Right lobe of liver (tissue), 4 donors: Measurements from ENCODE around the gene KDM3A.

Experiments used
- POLR2A ChIP-seq: fragments of 450-650 bp; IDR thresholded peaks from one replicate; pipeline ENCODE4 v1.6.1; 2017; ENCODE audit warnings: antibody characterized with exemption, mild to moderate bottlenecking
- TF ChIP-seq, protein P1 (sequence below), 4 donors: fragments of 200-600 bp in 3 of 4; fragments of 450-650 bp in 1 of 4; IDR thresholded peaks; one replicate each; pipeline versions ENCODE4 v1.5.1 to v1.8.0; 2016 to 2022; ENCODE audit warnings: antibody characterized with exemption in 4 of 4, mild to moderate bottlenecking in 2 of 4
- donor health status: DM: no; HTN: no; CAD: no.
- donor health status: DM: no; HTN: no; CAD: no.
- donor health status: DM: no; HTN: yes; CAD: no.

DNA sequence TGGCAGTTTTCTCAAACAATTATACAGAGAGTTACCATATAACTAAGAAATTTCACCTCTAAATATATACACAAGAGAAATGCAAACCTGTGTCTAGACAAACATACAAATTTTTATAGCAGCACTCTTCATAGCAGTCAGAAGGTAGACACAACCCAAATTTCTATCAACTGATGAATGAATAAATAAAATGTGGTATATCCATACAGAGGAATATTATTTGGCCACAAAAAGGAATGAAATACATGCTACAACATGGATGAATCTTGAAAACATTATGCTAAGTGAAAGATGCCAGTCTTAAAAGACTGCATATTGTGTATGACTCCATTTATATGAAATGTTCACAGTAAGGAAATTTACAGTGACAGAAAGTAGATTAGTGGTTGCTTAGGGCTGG is 30.6 kb upstream of the KDM3A start:
- TF ChIP-seq, protein P1, sequence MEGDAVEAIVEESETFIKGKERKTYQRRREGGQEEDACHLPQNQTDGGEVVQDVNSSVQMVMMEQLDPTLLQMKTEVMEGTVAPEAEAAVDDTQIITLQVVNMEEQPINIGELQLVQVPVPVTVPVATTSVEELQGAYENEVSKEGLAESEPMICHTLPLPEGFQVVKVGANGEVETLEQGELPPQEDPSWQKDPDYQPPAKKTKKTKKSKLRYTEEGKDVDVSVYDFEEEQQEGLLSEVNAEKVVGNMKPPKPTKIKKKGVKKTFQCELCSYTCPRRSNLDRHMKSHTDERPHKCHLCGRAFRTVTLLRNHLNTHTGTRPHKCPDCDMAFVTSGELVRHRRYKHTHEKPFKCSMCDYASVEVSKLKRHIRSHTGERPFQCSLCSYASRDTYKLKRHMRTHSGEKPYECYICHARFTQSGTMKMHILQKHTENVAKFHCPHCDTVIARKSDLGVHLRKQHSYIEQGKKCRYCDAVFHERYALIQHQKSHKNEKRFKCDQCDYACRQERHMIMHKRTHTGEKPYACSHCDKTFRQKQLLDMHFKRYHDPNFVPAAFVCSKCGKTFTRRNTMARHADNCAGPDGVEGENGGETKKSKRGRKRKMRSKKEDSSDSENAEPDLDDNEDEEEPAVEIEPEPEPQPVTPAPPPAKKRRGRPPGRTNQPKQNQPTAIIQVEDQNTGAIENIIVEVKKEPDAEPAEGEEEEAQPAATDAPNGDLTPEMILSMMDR (IDR thresholded peaks at IDR 0.05): no peak
- TF ChIP-seq POLR2A: no peak
